IMR-90 (cell line): ENCODE results near the gene NPHP4.

Experiments
- CTCF ChIP-seq: conservative IDR thresholded peaks from 2 replicates; pipeline ENCODE4 v1.5.1; 2012; ENCODE audit warnings: mild to moderate bottlenecking, low read depth, low read length, improper control_type of control experiment
- ELK1 ChIP-seq: fragments of 150-350 bp; IDR thresholded peaks from 2 replicates; pipeline ENCODE4 v1.6.1; 2016; ENCODE audit warnings: low read depth, mild to moderate bottlenecking, low read length, moderate library complexity, borderline replicate concordance
- MXI1 ChIP-seq: IDR thresholded peaks from 2 replicates; pipeline ENCODE4 v1.6.1; 2012; ENCODE audit warnings: low read depth, mild to moderate bottlenecking, low read length, moderate library complexity, borderline replicate concordance
- POLR2A ChIP-seq: IDR thresholded peaks from 2 replicates; pipeline ENCODE4 v1.6.1; 2012; ENCODE audit warnings: mild to moderate bottlenecking, low read depth, low read length
- USF2 ChIP-seq: fragments of 150-350 bp; IDR thresholded peaks from 2 replicates; pipeline ENCODE4 v1.6.1; 2017; ENCODE audit warnings: mild to moderate bottlenecking, antibody characterized with exemption, low read length, low read depth

DNA sequence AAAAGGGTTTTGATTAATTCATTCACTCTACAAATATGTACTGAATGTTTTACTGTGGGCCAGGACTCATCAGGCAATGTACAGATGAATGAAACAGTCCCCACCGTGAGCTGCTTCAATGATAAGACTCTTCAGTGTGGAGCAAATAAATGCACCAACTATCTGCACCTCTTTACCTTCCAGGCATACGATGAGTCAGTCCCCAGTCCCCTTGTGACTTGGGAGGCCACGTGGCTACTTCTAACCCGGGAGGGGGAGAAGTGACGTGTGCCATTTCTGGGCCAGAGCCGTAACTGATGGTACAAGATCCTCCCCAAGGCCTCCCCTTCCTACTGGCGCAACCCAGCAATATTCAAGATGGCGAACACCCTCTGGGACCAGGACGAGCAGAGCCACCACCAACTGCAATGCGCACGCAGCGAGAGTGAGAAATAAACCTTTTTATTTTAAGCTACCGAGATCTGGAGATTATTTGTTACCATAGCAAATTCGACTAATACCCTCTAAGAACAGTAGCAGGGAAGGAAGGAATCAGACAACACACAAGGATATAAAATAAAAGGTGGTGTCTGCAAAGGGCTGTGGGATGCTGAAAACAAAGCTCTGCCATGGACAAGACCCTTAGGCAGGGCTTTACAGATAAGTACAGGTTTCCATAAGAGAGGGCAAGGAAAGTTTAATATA is 74.5 kb downstream of the NPHP4 start:
- TF ChIP-seq MXI1 (no peak), USF2 (no peak), CTCF (no peak), POLR2A (no peak), ELK1 (no peak)
